ENCODE measurements around the gene SPTB.

The SPTB gene

DNA sequence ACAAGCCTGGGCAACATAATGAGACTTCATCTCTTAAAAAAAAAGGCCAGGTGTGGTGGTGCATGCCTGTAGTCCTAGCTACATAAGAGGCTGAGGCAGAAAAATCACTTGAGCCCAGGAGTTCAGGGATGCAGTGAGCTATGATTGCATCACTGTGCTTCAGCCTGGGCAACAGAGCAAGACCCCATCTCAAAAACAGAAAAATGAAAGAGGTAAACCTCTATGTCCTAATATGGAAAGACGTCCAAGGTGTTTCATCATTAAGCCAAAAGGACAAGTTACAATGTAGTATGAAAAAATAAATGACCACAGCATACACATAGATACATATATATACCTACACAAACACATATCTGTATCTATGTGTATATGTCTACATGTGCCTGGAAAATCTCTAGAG, 15.4 kb downstream of the SPTB start:
- TF ChIP-seq, protein P1, sequence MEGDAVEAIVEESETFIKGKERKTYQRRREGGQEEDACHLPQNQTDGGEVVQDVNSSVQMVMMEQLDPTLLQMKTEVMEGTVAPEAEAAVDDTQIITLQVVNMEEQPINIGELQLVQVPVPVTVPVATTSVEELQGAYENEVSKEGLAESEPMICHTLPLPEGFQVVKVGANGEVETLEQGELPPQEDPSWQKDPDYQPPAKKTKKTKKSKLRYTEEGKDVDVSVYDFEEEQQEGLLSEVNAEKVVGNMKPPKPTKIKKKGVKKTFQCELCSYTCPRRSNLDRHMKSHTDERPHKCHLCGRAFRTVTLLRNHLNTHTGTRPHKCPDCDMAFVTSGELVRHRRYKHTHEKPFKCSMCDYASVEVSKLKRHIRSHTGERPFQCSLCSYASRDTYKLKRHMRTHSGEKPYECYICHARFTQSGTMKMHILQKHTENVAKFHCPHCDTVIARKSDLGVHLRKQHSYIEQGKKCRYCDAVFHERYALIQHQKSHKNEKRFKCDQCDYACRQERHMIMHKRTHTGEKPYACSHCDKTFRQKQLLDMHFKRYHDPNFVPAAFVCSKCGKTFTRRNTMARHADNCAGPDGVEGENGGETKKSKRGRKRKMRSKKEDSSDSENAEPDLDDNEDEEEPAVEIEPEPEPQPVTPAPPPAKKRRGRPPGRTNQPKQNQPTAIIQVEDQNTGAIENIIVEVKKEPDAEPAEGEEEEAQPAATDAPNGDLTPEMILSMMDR (conservative IDR thresholded peaks at IDR 0.05; ENCODE audit: low read length), result no peak
- DNase-seq (ENCODE audit: low read depth), result no peak
- H3K4me3 ChIP-seq (ENCODE audit: low read length), result no peak overlapping the region

DNA sequence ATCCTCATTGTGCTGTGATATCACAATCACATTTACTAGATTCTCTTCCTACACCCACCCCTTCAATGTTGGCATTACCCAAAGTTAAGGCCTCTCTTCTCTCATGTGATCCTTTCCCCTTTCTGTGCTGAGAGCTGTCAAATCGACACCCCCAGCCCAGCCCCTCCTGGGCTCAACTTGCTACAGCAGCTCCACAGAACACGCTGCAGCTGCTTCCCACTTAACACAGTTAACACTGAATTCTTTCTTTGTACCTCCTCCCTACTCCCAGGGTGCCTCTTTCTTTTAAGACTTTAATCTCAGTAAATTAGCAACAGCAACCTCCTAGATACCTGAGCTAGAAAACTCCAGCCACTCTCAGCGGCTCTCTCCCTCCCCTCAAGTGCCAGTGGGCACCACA, 17.8 kb downstream of the SPTB start:
- no peak for DNase-seq (ENCODE audit: low read depth)
- no peak overlapping the region for H3K4me3 ChIP-seq (ENCODE audit: low read length)
- TF ChIP-seq, protein P1 (conservative IDR thresholded peaks at IDR 0.05; ENCODE audit: low read length), result no peak

DNA sequence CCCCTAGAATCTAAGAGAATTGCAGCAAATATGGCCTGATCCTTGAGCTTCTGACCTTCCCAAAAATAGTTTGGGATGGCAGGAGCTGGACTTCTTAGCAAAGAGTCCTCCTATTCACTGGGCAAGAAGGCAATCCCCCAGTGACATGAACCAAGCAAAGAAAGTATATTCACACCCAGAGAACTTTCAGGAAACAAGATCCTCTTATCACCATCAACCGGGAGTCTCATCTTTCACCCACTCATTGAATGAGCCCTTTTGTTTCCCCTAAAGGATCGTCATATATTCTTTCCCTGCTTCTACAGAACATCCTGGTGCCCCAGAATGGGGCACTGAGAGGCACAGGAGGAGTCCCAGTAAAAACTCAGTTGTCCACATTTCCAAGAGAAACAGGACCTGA, 19.7 kb downstream of the SPTB start:
- DNase-seq (ENCODE audit: low read depth), result no peak
- H3K4me3 ChIP-seq (ENCODE audit: low read length), result no peak overlapping the region
- TF ChIP-seq, protein P1 (conservative IDR thresholded peaks at IDR 0.05; ENCODE audit: low read length), result no peak

DNA sequence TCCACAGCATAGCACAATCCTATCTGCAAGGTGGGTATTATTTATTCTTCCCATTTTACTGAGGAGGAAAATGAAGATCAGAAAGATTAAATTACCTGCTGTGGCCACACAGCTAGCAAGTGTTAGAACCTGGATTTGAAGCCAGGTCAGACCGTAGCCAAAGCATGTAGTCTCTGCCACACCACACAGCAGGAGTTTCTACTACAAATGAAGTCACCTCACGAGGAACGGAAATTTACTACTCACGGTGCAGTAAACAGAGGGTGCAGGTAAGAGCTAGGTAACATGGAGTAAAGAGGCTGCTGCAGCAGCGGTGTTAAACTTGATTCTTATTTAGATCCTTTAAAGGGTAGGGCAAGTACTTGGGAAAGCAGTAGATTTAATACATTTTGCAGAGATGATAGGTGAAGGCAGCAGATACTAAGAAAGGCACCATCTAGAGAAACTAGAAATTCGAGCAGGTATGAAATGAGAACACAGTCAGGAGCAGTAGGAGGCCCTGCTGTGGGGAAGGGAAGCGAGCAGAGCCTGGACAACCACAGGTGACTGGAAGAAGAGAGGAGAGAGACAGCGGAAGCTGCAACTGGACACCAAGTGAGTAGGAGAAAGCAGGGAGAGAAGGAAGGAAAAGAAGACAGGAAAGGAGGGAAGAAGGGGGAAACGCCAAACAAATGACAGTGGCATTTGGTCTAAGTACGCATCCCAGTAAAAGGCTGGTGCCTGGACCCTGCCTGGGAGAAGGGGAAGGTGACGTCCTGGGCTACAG, 21.5 kb downstream of the SPTB start:
- TF ChIP-seq, protein P1 (conservative IDR thresholded peaks at IDR 0.05; ENCODE audit: low read length), result no peak
- DNase-seq (ENCODE audit: low read depth), result no peak
- H3K4me3 ChIP-seq (ENCODE audit: low read length), result no peak overlapping the region

DNA sequence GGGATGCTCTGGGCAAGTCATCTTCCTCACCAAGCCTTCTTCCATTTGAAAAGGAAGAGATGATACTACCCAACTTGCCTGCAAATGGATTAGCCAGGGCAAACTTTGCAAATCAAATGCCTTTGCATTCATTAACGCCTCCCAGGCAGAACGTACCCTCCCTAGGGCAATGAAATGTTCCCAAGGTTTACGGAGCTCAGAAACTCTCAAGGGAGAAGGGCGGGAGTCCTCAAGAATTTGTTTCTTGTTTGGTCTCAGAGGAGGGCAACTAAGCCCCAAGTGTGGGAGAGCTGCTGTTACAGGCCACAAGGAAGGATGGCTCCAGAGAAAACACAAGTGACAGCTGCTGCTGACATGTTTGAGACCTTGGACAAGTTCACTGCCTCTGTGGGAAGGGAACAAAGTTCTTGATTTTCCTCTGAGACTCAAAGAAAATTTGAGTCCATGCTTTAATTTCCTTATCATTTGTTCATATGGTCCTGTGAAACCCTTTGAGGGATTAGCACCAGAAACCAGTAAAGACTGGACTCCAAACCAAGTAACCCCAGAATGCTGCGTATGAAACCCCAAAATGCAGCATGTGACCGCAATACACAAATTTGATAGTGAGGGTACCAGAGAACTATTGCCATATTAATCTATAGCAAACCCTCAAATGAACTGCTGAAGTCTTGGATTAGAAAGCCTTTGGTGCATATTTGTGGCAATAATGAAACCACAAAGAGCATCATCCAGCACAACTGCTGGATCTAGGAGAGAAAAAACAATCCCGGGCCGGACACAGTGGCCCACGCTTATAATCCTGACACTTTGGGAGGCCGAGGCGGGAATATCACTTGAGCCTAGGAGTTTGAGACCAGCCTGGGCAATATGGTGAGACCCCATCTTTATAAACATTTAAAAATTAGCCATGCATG, 22.9 kb downstream of the SPTB start:
- TF ChIP-seq, protein P1 (conservative IDR thresholded peaks at IDR 0.05; ENCODE audit: low read length), result no peak
- peak; percentile 8 for DNase-seq (ENCODE audit: low read depth)

DNA sequence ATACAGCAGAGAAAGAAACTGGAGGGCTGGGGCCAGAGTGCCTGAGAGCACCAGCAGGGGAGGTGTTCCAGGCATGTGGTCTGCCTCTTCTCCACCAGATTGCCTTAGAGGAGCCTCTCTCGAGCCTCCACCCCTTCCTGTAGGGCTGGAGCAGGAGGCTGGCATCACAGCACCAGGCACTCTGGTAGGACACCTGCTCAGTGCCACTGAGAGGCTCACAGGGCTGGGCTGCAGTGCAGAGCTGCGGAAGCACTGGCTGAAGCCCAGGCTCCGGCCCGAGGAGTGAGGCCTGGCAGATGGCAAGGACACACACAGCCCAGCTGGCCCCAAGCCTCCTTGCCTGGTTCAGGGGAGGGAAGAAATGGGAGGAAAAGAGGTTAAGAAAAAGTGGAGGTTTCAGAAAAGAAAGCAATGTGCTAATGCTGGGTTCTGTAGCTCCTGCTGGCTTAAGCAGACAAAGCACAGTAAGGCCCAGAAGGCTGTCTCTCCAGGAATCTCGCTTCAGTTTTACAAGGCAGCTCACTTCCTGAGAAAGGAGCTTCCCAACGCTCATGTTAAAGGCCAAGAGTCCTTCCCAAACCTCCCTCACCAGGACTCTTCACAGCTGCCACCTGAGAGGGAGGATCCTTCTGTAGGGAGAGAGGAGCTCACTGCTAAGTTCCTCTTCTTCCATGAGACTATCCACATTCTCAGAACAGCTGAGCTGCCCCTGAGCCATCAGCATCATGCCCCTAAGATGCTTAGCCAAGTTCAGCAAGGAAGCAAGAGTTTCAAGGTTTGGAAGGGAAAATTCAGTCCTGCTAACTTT, 23.8 kb downstream of the SPTB start:
- H3K4me3 ChIP-seq (ENCODE audit: low read length), result no peak overlapping the region
- DNase-seq (ENCODE audit: low read depth), result no peak
- TF ChIP-seq, protein P1 (conservative IDR thresholded peaks at IDR 0.05; ENCODE audit: low read length), result no peak

More for the DNA sequence above, 22.9 kb downstream of the SPTB start:
- H3K4me3 ChIP-seq (ENCODE audit: low read length), result no peak overlapping the region
